HepG2 (cell line): ENCODE results near the gene USP34. TPM values are rescaled to one million over a fixed set of nuclear protein-coding genes. Genes with fewer than 3 reads are reported as not detected.

Source experiments
- ATAC-seq: fragments of 200-7000 bp; cut with Tn5 transposase; 3 replicates; pipeline ENCODE4 v1.9.1; 2020; ENCODE audit warnings: mild to moderate bottlenecking, moderate library complexity
- BruUV-seq: library from RNA; stranded (reverse); fragments of 400-500 nt; replicated peaks from 2 replicates; lab custom pipeline; 2021; lab: Mats Ljungman, UMichigan
- CTCF ChIA-PET: fragments of 300-600 bp; formaldehyde crosslinking; extraction: SDS; loops from one replicate; lab custom pipeline; 2021; ENCODE audit warnings: low total read pairs, inconsistent platforms, low intra/inter-chr PET ratio; lab: Yijun Ruan, JAX
- POLR2A ChIA-PET: fragments of 350-600 bp; sonication (Branson Sonifier 250); formaldehyde crosslinking; loops from one replicate; lab custom pipeline; 2020; ENCODE audit warnings: antibody characterized with exemption, inconsistent platforms; lab: Yijun Ruan, JAX
- DNase-seq: peaks from one replicate; pipeline ENCODE4 v3.0.0-alpha.2; 2015; ENCODE audit warnings: low spot score
- FAIRE-seq: peaks from 3 replicates; lab custom pipeline; 2011; peaks lifted over from hg19 to GRCh38; lab: Jason Lieb, UNC
- H2AFZ ChIP-seq: one replicate; pipeline ENCODE4 v1.6.1; 2011; ENCODE audit warnings: low read length, inconsistent platforms
- H3K27ac ChIP-seq: fragments of 300-600 bp; 3 replicates; pipeline ENCODE4 v1.8.0; 2011; ENCODE audit warnings: mixed run types, mild to moderate bottlenecking, mixed read lengths, low read length, inconsistent platforms; ENCODE audit not compliant: insufficient read depth; ENCODE audit errors: extremely low read length
- H3K27me3 ChIP-seq, 2 experiments: fragments of 200-600 bp in 1 of 2; 2 replicates in 1 of 2; 3 replicates in 1 of 2; pipeline versions ENCODE4 v1.6.0 to v1.8.0; 2011; ENCODE audit warnings: low read length in 2 of 2, mild to moderate bottlenecking in 2 of 2, moderate library complexity in 2 of 2, inconsistent platforms in 1 of 2; ENCODE audit not compliant: insufficient read depth in 2 of 2, control insufficient read depth in 1 of 2
- H3K36me3 ChIP-seq, 2 experiments: fragments of 200-600 bp in 1 of 2; replicated peaks in 1 of 2; 2 replicates in 1 of 2; 3 replicates in 1 of 2; pipeline versions ENCODE4 v1.5.1 to v1.8.0; 2011; ENCODE audit warnings: low read length in 2 of 2, inconsistent platforms in 1 of 2; ENCODE audit not compliant: insufficient read depth in 2 of 2, control insufficient read depth in 1 of 2
- H3K4me1 ChIP-seq: 2 replicates; pipeline ENCODE4 v1.5.1; 2012; ENCODE audit warnings: low read length, inconsistent platforms; ENCODE audit not compliant: insufficient read depth
- H3K4me2 ChIP-seq: 2 replicates; pipeline ENCODE4 v1.6.0; 2011; ENCODE audit warnings: low read depth, low read length, inconsistent platforms
- H3K4me3 ChIP-seq, 3 experiments: fragments of 200-600 bp in 1 of 3; sonication (generic), shearing (Covaris generic) in 1 of 3; replicated peaks in 1 of 3; 2 replicates each; pipeline ENCODE4 v1.5.1; 2011 to 2016; ENCODE audit warnings: low read length in 3 of 3, inconsistent platforms in 2 of 3, low read depth in 2 of 3, mild to moderate bottlenecking in 2 of 3, control low read depth in 1 of 3, mixed read lengths in 1 of 3; ENCODE audit not compliant: insufficient read depth in 1 of 3
- H3K79me2 ChIP-seq: one replicate; pipeline ENCODE4 v1.6.1; 2011; ENCODE audit warnings: low read length, inconsistent platforms; ENCODE audit not compliant: insufficient read depth
- H3K9ac ChIP-seq: 2 replicates; pipeline ENCODE4 v1.6.0; 2011; ENCODE audit warnings: mild to moderate bottlenecking, low read depth, low read length, inconsistent platforms; ENCODE audit not compliant: insufficient read depth
- H3K9me3 ChIP-seq: 2 replicates; pipeline ENCODE4 v1.5.1; 2012; ENCODE audit warnings: mild to moderate bottlenecking, low read length
- H4K20me1 ChIP-seq: 2 replicates; pipeline ENCODE4 v1.6.0; 2011; ENCODE audit warnings: inconsistent platforms, mild to moderate bottlenecking, low read length, moderate library complexity; ENCODE audit not compliant: insufficient read depth
- ARNTL ChIP-seq: sonication (generic); formaldehyde crosslinking; IDR thresholded peaks from 2 replicates; pipeline ENCODE4 v1.4.0; 2020; ENCODE audit warnings: mild to moderate bottlenecking, missing genetic modification reagents
- FOXO1 ChIP-seq: sonication (generic); formaldehyde crosslinking; IDR thresholded peaks from 2 replicates; pipeline ENCODE4 v1.4.0; 2020; ENCODE audit warnings: missing genetic modification reagents
- GRHL1 ChIP-seq: sonication (generic); formaldehyde crosslinking; conservative IDR thresholded peaks from 2 replicates; pipeline ENCODE4 v1.8.0; 2022; ENCODE audit warnings: missing genetic modification reagents
- HMGA1 ChIP-seq: sonication (generic); formaldehyde crosslinking; conservative IDR thresholded peaks from 2 replicates; pipeline ENCODE4 v1.4.0; 2020; ENCODE audit warnings: missing genetic modification reagents
- RELA ChIP-seq: sonication (generic); formaldehyde crosslinking; IDR thresholded peaks from 2 replicates; pipeline ENCODE4 v1.4.0; 2020; ENCODE audit warnings: missing genetic modification reagents
- ZNF446 ChIP-seq: sonication (generic); formaldehyde crosslinking; IDR thresholded peaks from 2 replicates; pipeline ENCODE4 v1.5.0; 2020; ENCODE audit warnings: mild to moderate bottlenecking, missing genetic modification reagents
- WGBS: methylation state at CpG from one replicate; pipeline ENCODE4 v1.1.6; 2017; ENCODE audit warnings: low lambda C conversion rate; 5-methylcytosine and 5-hydroxymethylcytosine counted together
- in situ Hi-C: cut with HindIII; loops from 2 replicates; pipeline ENCODE4 v1.10.0; 2017; ENCODE audit warnings: low pct_unique_long_range_greater_than_20kb; ENCODE audit not compliant: extremely low pct_ligation_motif_present
- intact Hi-C: fragments of 100-400 bp; cut with micrococcal nuclease; formaldehyde crosslinking; loops from one replicate; pipeline ENCODE4 v1.10.0; 2022; ENCODE audit not compliant: unreplicated experiment
- polyA plus RNA-seq, 8 experiments: library from polyadenylated mRNA; depleted of rRNA in 3 of 8; stranded (reverse) in 7 of 8; unstranded in 1 of 8; fragments of >200 nt; fragmentation: Illumina TruSeq in 4 of 8; extraction: Trizol in 4 of 8; gene quantifications; 2 replicates each; pipeline versions ENCODE4 v1.2.1 to v1.2.3, GENCODE V29; 2011 to 2016; ENCODE audit warnings: low read depth in 4 of 8, missing spikeins in 1 of 8, mixed read lengths in 1 of 8; ENCODE audit not compliant: insufficient read depth in 1 of 8
- total RNA-seq, 5 experiments: library from RNA; depleted of rRNA; stranded (reverse); fragments of >200 nt; fragmentation: Illumina TruSeq; extraction: Trizol; gene quantifications; 2 replicates each; pipeline ENCODE4 v1.2.3, GENCODE V29; 2016; ENCODE audit warnings: low read depth in 1 of 5

Gene USP34
- total and polyA plus RNA-seq, 2 of the 13 experiments (the other 11 are each of a cell fraction or from before 2014, with no cell fraction given): 99.2 to 100 TPM

DNA sequence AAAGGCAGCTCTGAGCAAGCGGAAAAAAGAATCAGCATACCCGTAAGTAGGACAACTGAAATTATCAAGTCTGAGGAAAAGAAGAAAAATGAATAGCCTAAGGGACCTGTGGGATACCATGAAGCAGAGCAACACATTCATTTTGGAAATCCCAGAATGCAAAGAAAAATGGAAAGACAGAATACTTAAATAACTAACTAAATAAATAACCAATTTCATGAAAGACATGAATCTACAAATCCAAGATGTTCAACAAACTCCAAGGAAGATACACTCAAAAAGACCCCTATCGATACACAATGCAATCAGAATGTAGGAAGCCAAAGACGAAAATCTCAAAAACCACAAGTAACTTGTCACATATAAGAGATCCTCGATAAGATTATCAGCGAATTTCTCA is 117.0 kb downstream of the USP34 start:
- Histone ChIP-seq H3K79me2 (peaks cover 37% of the 10 kb centered on the region), H3K9ac (no peak overlapping the region), H3K27me3 (no peaks in the 10 kb centered on the region), H3K36me3 (peaks cover 8 to 44% of the 10 kb centered on the region in 2 experiments; a peak in 4 of 5 replicates), H2AFZ (no peak overlapping the region), H3K4me1 (peaks cover 20% of the 10 kb centered on the region), H3K4me2 (no peak overlapping the region), H4K20me1 (0 out of 2 replicates have a peak, but pooled peaks cover 5% of the 10 kb centered on the region), H3K9me3 (no peaks in the 10 kb centered on the region; the same call in 1 of the 2 replicates), H3K27ac (no peak overlapping the region), H3K4me3 (no peak overlapping the region)
- FAIRE-seq (no peak), ATAC-seq (no peak), DNase-seq (no peak)
- intact Hi-C loops (no loop called here), in situ Hi-C loops (no loop called here)
- POLR2A ChIA-PET: no interaction called here
- CTCF ChIA-PET: no interaction called here
- 98% methylated on average over 6 of the region's 6 CpGs for WGBS
- BruUV-seq: no TSS peak
- TF ChIP-seq ZNF446: no peak
- TF ChIP-seq ARNTL (CRISPR knock-in tag): no peak
- no peak for TF ChIP-seq HMGA1 (CRISPR knock-in tag)
- no peak for TF ChIP-seq RELA (CRISPR knock-in tag)
- no peak for TF ChIP-seq FOXO1 (CRISPR knock-in tag)
- TF ChIP-seq, all 625 proteins: peak for 0

GRCh38 chr2:61350777-61351176 is 120.1 kb downstream of the USP34 start:
- no peaks in the 10 kb centered on the region; the same call in 1 of the 2 replicates for H3K9me3 ChIP-seq
- H3K9ac ChIP-seq: no peak overlapping the region
- no TSS peak for BruUV-seq
- POLR2A ChIA-PET: no interaction called here
- H3K27me3 ChIP-seq: no peaks in the 10 kb centered on the region
- H3K4me1 ChIP-seq: no peaks in the 10 kb centered on the region
- in situ Hi-C loops (no loop called here), intact Hi-C loops (no loop called here)
- TF ChIP-seq GRHL1: no peak
- H3K4me3 ChIP-seq: no peak overlapping the region
- H3K36me3 ChIP-seq: peaks cover 24 to 68% of the 10 kb centered on the region in 2 experiments
- H2AFZ ChIP-seq: no peak overlapping the region
- peaks cover 19% of the 10 kb centered on the region for H3K79me2 ChIP-seq
- ATAC-seq (no peak), DNase-seq (no peak), FAIRE-seq (no peak)
- 67% methylated on average over 3 of the region's 3 CpGs for WGBS
- CTCF ChIA-PET: no interaction called here
- H3K4me2 ChIP-seq: no peak overlapping the region
- no peak overlapping the region for H3K27ac ChIP-seq
- H4K20me1 ChIP-seq: no peaks in the 10 kb centered on the region
